H9 (cell line): ENCODE data around the gene DUSP1. TPM values are rescaled to one million over a fixed set of nuclear protein-coding genes. Genes with fewer than 3 reads are reported as not detected.
"Not testable (repeated sequence)": the region's sequence is repeated elsewhere in the genome, so short reads cannot be mapped to it uniquely, and the experiment has no call there.

Source experiments
- DNase-seq: peaks from one replicate; pipeline ENCODE4 v3.0.0-alpha.2; 2017
- H2AFZ ChIP-seq: one replicate; pipeline ENCODE4 v1.6.1; 2013; ENCODE audit warnings: mild to moderate bottlenecking, low read length, control low read depth, moderate library complexity
- H2AK5ac ChIP-seq: 2 replicates; pipeline ENCODE4 v1.6.1; 2013; ENCODE audit warnings: low read length, control low read depth, mixed read lengths; ENCODE audit not compliant: insufficient read length
- H2BK120ac ChIP-seq: one replicate; pipeline ENCODE4 v1.6.1; 2013; ENCODE audit warnings: low read depth, mild to moderate bottlenecking, low read length, control low read depth, inconsistent platforms; ENCODE audit not compliant: poor library complexity, severe bottlenecking
- H2BK12ac ChIP-seq: 2 replicates; pipeline ENCODE4 v1.6.1; 2013; ENCODE audit warnings: low read length, control low read depth, mixed read lengths, low read depth; ENCODE audit not compliant: insufficient read length
- H2BK15ac ChIP-seq: 2 replicates; pipeline ENCODE4 v1.6.1; 2013; ENCODE audit warnings: low read depth, low read length, control low read depth
- H2BK20ac ChIP-seq: one replicate; pipeline ENCODE4 v1.6.1; 2013; ENCODE audit warnings: low read depth, mild to moderate bottlenecking, low read length, control low read depth, inconsistent platforms; ENCODE audit not compliant: poor library complexity, severe bottlenecking
- H2BK5ac ChIP-seq: 2 replicates; pipeline ENCODE4 v1.6.1; 2013; ENCODE audit warnings: low read length, control low read depth, mixed read lengths; ENCODE audit not compliant: insufficient read length
- H3K14ac ChIP-seq: 2 replicates; pipeline ENCODE4 v1.6.1; 2013; ENCODE audit warnings: low read length, control low read depth; ENCODE audit not compliant: insufficient read depth
- H3K18ac ChIP-seq: 2 replicates; pipeline ENCODE4 v1.6.1; 2013; ENCODE audit warnings: low read depth, mild to moderate bottlenecking, mixed read lengths, low read length, control low read depth; ENCODE audit not compliant: insufficient read length
- H3K23ac ChIP-seq: 2 replicates; pipeline ENCODE4 v1.6.1; 2013; ENCODE audit warnings: low read length, control low read depth, mixed read lengths, low read depth; ENCODE audit not compliant: insufficient read length
- H3K23me2 ChIP-seq: 2 replicates; pipeline ENCODE4 v1.6.1; 2013; ENCODE audit warnings: low read depth, mild to moderate bottlenecking, mixed read lengths, low read length, control low read depth; ENCODE audit not compliant: insufficient read length, poor library complexity, severe bottlenecking
- H3K27ac ChIP-seq: 2 replicates; pipeline ENCODE4 v1.5.1; 2013; ENCODE audit warnings: low read length, control low read depth, mixed read lengths, low read depth; ENCODE audit not compliant: insufficient read length
- H3K27me3 ChIP-seq: 2 replicates; pipeline ENCODE4 v1.6.1; 2013; ENCODE audit warnings: low read length, control low read depth, inconsistent platforms; ENCODE audit not compliant: insufficient read depth
- H3K4ac ChIP-seq: 2 replicates; pipeline ENCODE4 v1.6.1; 2013; ENCODE audit warnings: low read depth, mild to moderate bottlenecking, control low read depth, inconsistent platforms, low read length, moderate library complexity
- H3K4me1 ChIP-seq: 2 replicates; pipeline ENCODE4 v1.6.1; 2013; ENCODE audit warnings: low read length, control low read depth, inconsistent platforms; ENCODE audit not compliant: insufficient read depth
- H3K4me2 ChIP-seq: 2 replicates; pipeline ENCODE4 v1.6.1; 2013; ENCODE audit warnings: low read length, control low read depth, mixed read lengths; ENCODE audit not compliant: insufficient read length, insufficient read depth
- H3K56ac ChIP-seq: 2 replicates; pipeline ENCODE4 v1.6.1; 2013; ENCODE audit warnings: low read depth, mild to moderate bottlenecking, mixed read lengths, low read length, control low read depth; ENCODE audit not compliant: insufficient read length
- H3K79me1 ChIP-seq: 2 replicates; pipeline ENCODE4 v1.6.1; 2013; ENCODE audit warnings: low read depth, mild to moderate bottlenecking, moderate library complexity, low read length, control low read depth, inconsistent platforms; ENCODE audit not compliant: insufficient read depth, poor library complexity, severe bottlenecking
- H3K79me2 ChIP-seq: 2 replicates; pipeline ENCODE4 v1.6.1; 2013; ENCODE audit warnings: low read length, control low read depth, inconsistent platforms; ENCODE audit not compliant: insufficient read depth
- H3K9ac ChIP-seq: 2 replicates; pipeline ENCODE4 v1.6.1; 2013; ENCODE audit warnings: low read length, control low read depth, mixed read lengths; ENCODE audit not compliant: insufficient read length; ENCODE audit errors: extremely low read depth
- H3K9me3 ChIP-seq: one replicate; pipeline ENCODE4 v1.6.1; 2013; ENCODE audit warnings: low read depth, low read length, inconsistent platforms; ENCODE audit not compliant: control insufficient read depth
- H3T11ph ChIP-seq: one replicate; pipeline ENCODE4 v1.6.1; 2013; ENCODE audit warnings: mild to moderate bottlenecking, low read length, control low read depth, inconsistent platforms
- H4K20me1 ChIP-seq: one replicate; pipeline ENCODE4 v1.6.1; 2013; ENCODE audit not compliant: control insufficient read depth, insufficient read length, insufficient read depth
- H4K5ac ChIP-seq: 2 replicates; pipeline ENCODE4 v1.6.1; 2013; ENCODE audit warnings: low read depth, mild to moderate bottlenecking, mixed read lengths, low read length, control low read depth; ENCODE audit not compliant: insufficient read length
- H4K8ac ChIP-seq: replicated peaks from 2 replicates; pipeline ENCODE4 v1.6.1; 2013; ENCODE audit warnings: low read length, control low read depth, mixed read lengths, low read depth; ENCODE audit not compliant: insufficient read length
- H4K91ac ChIP-seq: 2 replicates; pipeline ENCODE4 v1.6.1; 2013; ENCODE audit warnings: low read depth, mild to moderate bottlenecking, moderate library complexity, mixed read lengths, low read length, control low read depth; ENCODE audit not compliant: insufficient read length
- H3K27ac Mint-ChIP-seq, 3 experiments: 2 replicates in 2 of 3; 3 replicates in 1 of 3; pipeline ENCODE4 v1.8.0; 2020 to 2021; ENCODE audit warnings: mixed read lengths in 3 of 3, mild to moderate bottlenecking in 1 of 3, moderate library complexity in 1 of 3
- H3K27me3 Mint-ChIP-seq: 2 replicates; pipeline ENCODE4 v1.8.0; 2021; ENCODE audit warnings: low read depth, mild to moderate bottlenecking, moderate library complexity, mixed read lengths
- H3K36me3 Mint-ChIP-seq, 3 experiments: 2 replicates in 2 of 3; 3 replicates in 1 of 3; pipeline ENCODE4 v1.8.0; 2020 to 2021; ENCODE audit warnings: low read depth in 3 of 3, mixed read lengths in 3 of 3; ENCODE audit not compliant: insufficient read depth in 1 of 3
- H3K4me1 Mint-ChIP-seq, 2 experiments: 2 replicates each; pipeline ENCODE4 v1.8.0; 2020; ENCODE audit warnings: mixed read lengths in 2 of 2
- H3K4me3 Mint-ChIP-seq, 2 experiments: 2 replicates in 1 of 2; 3 replicates in 1 of 2; pipeline ENCODE4 v1.8.0; 2020 to 2021; ENCODE audit warnings: mild to moderate bottlenecking in 2 of 2, mixed read lengths in 2 of 2, moderate library complexity in 1 of 2
- H3K9me3 Mint-ChIP-seq, 2 experiments: 2 replicates in 1 of 2; 3 replicates in 1 of 2; pipeline ENCODE4 v1.8.0; 2020; ENCODE audit warnings: mild to moderate bottlenecking in 2 of 2, mixed read lengths in 2 of 2, moderate library complexity in 1 of 2
- WGBS: extraction: QIAGEN DNeasy Blood & Tissue Kit; methylation state at CpG from one replicate; pipeline ENCODE4 v1.1.7; 2013; ENCODE audit warnings: missing lambda C conversion rate, low lambda C conversion rate, mixed read lengths; ENCODE audit not compliant: insufficient read length; ENCODE audit errors: extremely low coverage; 5-methylcytosine and 5-hydroxymethylcytosine counted together
- total RNA-seq: library from RNA; stranded (reverse); gene quantifications from 2 replicates; pipeline ENCODE4 v1.2.1, GENCODE V29; 2021
- TF ChIP-seq, protein P1 (sequence below): fragments of 200-600 bp; sonication (generic); conservative IDR thresholded peaks from 3 replicates; pipeline ENCODE4 v1.8.0; 2021; ENCODE audit warnings: antibody characterized with exemption, mild to moderate bottlenecking

DUSP1 gene
- total RNA-seq, 1 experiment from 2014 or later = 10.9 TPM

DNA sequence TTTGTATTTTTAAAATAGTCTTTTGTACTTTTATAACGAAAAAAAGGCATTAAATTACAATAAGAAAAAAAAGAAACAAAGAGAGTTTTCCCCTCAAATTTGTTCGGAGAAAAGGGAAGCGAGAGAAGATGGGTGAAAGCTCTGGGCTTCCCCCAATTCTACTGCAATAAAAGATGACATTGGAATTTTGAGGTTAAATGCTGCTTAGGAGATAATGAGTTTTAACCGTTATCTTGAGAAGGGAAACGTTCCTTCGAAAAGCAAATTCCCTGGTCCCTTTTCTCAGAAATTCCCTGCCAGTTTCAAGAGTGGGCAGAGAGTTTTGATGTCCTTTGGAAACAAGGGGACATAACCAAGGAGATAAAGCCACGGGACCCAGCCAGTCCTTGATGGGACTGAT lies 44.6 kb upstream of the DUSP1 start:
- Histone ChIP-seq H2BK15ac (no peak overlapping the region), H3T11ph (no peak overlapping the region), H4K20me1 (no peaks in the 10 kb centered on the region), H3K23ac (no peak overlapping the region), H4K5ac (no peak overlapping the region), H3K79me1 (no peaks in the 10 kb centered on the region), H3K79me2 (no peaks in the 10 kb centered on the region), H4K8ac (no peak overlapping the region), H2BK120ac (no peak overlapping the region), H3K9ac (no peak overlapping the region), H3K4me2 (no peak overlapping the region), H3K9me3 (no peaks in the 10 kb centered on the region), H2BK12ac (no peak overlapping the region), H4K91ac (no peak overlapping the region), H2AK5ac (no peak overlapping the region), H2AFZ (no peak overlapping the region), H3K4me1 (no peaks in the 10 kb centered on the region), H3K56ac (no peak overlapping the region), H3K14ac (no peak overlapping the region), H2BK20ac (no peak overlapping the region), H3K27ac (no peak overlapping the region), H3K27me3 (no peaks in the 10 kb centered on the region), H2BK5ac (no peak overlapping the region), H3K18ac (no peak overlapping the region), H3K4ac (no peak overlapping the region), H3K23me2 (no peaks in the 10 kb centered on the region)
- Mint-ChIP-seq H3K27ac (no peak overlapping the region; a peak in 1 of 7 replicates), H3K36me3 (no peaks in the 10 kb centered on the region), H3K4me1 (peaks cover 14 to 23% of the 10 kb centered on the region in 2 experiments), H3K4me3 (no peak overlapping the region), H3K27me3 (peaks cover 32% of the 10 kb centered on the region), H3K9me3 (no peaks in the 10 kb centered on the region)
- WGBS = no CpG with 5 or more reads among the region's 7 CpGs
- TF ChIP-seq, protein P1, sequence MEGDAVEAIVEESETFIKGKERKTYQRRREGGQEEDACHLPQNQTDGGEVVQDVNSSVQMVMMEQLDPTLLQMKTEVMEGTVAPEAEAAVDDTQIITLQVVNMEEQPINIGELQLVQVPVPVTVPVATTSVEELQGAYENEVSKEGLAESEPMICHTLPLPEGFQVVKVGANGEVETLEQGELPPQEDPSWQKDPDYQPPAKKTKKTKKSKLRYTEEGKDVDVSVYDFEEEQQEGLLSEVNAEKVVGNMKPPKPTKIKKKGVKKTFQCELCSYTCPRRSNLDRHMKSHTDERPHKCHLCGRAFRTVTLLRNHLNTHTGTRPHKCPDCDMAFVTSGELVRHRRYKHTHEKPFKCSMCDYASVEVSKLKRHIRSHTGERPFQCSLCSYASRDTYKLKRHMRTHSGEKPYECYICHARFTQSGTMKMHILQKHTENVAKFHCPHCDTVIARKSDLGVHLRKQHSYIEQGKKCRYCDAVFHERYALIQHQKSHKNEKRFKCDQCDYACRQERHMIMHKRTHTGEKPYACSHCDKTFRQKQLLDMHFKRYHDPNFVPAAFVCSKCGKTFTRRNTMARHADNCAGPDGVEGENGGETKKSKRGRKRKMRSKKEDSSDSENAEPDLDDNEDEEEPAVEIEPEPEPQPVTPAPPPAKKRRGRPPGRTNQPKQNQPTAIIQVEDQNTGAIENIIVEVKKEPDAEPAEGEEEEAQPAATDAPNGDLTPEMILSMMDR = no peak
- DNase-seq = no peak

DNA sequence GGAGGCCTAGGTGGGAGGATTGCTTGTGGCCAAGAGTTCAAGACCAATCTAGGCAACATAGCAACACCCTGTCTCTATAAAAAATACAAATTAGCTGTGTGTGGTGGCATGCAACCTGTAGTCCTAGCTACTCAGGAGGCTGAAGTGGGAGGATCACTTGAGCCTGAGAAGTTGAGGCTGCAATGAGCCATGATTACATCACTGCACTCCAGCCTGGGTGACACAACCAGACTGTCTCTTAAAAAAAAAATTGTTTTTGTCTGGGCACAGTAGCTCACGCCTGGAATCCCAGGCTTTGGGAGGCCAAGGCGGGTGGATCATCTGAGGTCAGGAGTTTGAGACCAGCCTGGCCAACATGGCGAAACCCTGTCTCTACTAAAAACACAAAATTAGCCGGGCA lies 40.0 kb upstream of the DUSP1 start:
- not testable (repeated sequence) for H2BK5ac ChIP-seq, H4K91ac ChIP-seq, H2AFZ ChIP-seq, H3K56ac ChIP-seq, H3K14ac ChIP-seq, H4K8ac ChIP-seq, H2AK5ac ChIP-seq, H2BK120ac ChIP-seq, H3K79me1 ChIP-seq, H3K18ac ChIP-seq, H3K4me3 Mint-ChIP-seq, H3T11ph ChIP-seq, H2BK15ac ChIP-seq, H3K27ac ChIP-seq, H3K23ac ChIP-seq, H3K79me2 ChIP-seq, H3K9me3 ChIP-seq, H2BK20ac ChIP-seq, H3K9me3 Mint-ChIP-seq, H4K5ac ChIP-seq, H3K23me2 ChIP-seq, H3K36me3 Mint-ChIP-seq, H3K4ac ChIP-seq, H2BK12ac ChIP-seq, H3K27ac Mint-ChIP-seq, H3K4me2 ChIP-seq, DNase-seq, H3K27me3 ChIP-seq, H3K4me1 ChIP-seq, H3K9ac ChIP-seq, H4K20me1 ChIP-seq
- peaks cover 17% of the 10 kb centered on the region for H3K27me3 Mint-ChIP-seq
- no CpG with 5 or more reads among the region's 4 CpGs for WGBS
- peaks cover 13 to 15% of the 10 kb centered on the region in 2 experiments for H3K4me1 Mint-ChIP-seq
